NCI-H2081 (cell line): ENCODE results near the gene TNNT3.
A peak's percentile ranks its signal among the peaks of the same experiment; 100 is the strongest.
"Not testable (repeated sequence)": the region's sequence is repeated elsewhere in the genome, so short reads cannot be mapped to it uniquely, and the experiment has no call there.

Experiments
- DNase-seq, 2 experiments: peaks; one replicate each; lab custom pipeline; 2025; lab: John Stamatoyannopoulos, UW

TNNT3 gene

DNA sequence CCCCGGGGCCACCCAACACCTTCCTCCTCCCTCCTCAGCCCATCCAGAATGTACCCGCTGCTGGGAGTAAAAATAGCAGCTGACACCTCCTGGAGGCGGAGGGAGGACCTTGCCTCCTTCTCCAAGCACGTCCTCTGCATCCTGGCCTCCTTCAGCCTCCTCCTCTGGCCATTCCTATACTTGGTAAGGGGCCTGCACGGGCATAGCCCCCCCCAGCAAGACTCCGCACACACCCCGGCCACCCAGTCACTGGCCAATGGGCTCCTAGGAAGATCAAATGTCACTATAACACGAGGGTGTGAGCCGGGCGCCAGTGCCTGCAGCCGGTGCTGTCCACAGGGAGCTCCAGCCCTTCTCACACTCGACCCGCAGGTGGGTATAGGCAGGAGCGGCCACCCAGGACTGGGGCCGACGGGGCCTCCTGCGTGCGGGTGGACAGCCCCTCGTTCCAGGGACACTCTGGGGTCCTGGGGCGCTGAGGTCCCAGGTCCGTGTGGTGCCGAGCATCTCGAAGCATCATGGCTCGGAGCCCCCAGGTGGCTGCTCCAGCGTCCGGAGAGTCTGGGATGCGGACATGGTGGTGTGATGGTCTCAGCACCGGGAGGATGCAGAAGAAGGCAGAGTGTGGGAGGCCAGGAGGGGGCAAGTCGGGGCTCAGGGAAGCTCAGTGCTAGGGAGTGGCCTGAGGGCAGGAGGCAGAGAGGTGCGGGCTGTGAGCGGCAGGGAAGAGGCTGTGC, at the start of gene TNNT3:
Gene TNNT3 (plus strand): TSS at position 313 of the 737 bp plus-strand sequence. CDS start 3,172 bp downstream, outside the sequence.
- no peak for DNase-seq

DNA sequence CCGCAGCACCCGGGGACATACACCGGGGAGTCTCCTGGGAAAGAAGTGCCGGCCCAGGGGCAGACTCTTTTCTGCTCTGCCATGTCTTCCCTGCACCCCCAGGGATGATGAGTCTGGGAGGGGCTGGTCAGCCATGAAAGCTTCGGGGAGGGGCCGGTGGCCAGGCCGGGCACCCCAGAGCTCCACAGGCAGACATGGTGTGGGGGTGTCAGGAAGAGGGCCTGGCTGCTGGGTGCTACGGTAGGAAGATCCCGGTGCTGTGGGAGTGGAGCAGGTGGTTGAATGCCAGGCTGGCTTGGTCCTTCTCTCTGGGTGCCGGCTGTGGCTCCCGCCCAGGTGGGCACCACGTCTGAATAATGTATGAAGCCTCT, 49.2 kb upstream of the TNNT3 start:
- no peak for DNase-seq

DNA sequence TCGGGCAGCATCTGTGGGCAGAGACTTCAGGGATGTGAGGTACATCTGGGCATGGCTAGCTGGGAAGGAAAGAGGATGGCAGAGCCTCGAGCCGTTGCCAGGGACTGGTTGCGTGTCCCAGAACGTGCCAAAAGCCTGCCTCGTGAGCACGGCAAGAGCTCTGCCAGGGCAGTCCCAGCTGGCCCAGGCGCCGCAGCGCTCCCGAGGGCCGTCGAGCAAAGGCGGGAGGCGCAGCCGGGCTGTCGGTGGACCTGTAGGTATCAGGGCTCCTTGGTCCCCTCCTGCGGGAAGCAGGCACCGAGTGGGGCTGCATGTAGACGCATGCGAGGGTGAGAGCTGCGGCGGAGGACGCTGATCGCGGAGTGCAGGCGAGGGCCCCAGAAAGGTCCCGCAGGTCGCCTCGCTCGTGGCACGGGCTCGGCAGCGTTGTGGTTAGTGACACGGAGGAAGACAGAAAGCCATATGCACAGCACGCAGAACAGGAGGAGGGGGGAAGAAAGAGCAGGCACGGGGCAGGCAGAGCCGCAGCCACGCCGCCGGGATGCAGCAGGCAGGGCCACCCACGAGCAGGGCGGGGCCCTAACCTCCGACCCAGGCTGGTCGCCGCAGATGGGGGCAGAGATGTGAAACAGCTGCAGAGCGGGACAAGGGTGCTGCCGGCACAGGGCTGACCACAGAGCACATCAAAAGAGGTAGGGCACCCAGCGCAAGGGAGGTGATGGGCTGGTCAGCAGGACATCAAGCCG, 48.6 kb upstream of the TNNT3 start:
- DNase-seq = no peak

DNA sequence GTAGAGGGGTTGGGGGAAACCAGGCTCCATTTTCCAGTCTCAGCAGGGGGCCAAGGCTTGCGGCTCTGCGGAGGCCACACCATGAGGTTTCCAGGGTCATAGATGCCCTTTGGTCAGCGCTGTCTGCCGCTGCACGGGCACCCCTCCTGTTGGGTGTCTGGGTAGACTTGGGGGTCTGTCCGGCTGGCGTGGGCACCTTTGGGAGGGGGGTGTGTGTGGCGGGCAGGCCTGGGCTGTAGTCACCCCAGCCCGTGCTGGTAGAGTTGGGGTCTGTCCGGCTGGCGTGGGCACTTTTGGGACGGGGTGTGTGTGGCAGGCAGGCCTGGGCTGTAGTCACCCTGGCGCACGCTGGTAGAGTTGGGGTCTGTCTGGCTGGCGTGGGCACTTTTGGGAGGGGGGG, 48.0 kb upstream of the TNNT3 start:
- DNase-seq = no peak

DNA sequence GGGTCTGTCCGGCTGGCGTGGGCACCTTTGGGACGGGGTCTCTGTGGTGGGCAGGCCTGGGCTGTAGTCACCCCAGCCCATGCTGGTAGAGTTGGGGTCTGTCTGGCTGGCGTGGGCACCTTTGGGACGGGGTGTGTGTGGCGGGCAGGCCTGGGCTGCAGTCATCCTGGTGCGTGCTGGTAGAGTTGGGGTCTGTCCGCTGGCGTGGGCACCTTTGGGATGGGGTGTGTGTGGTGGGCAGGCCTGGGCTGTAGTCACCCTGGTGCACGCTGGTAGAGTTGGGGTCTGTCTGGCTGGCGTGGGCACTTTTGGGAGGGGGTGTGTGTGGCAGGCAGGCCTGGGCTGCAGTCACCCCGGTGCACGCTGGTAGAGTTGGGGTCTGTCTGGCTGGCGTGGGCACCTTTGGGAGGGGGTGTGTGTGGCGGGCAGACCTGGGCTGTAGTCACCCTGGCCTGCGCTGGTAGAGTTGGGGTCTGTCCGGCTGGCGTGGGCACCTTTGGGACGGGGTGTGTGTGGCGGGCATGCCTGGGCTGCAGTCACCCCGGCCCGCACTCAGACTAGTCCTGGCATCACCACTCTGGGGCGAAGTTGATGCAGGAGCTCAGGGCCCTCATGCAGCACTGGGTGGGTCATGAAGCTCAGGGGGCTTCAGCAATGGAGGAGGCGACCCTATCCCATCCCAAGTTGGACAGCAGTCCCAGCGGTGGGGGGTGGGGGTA, 47.1 kb upstream of the TNNT3 start:
- no peak for DNase-seq

DNA sequence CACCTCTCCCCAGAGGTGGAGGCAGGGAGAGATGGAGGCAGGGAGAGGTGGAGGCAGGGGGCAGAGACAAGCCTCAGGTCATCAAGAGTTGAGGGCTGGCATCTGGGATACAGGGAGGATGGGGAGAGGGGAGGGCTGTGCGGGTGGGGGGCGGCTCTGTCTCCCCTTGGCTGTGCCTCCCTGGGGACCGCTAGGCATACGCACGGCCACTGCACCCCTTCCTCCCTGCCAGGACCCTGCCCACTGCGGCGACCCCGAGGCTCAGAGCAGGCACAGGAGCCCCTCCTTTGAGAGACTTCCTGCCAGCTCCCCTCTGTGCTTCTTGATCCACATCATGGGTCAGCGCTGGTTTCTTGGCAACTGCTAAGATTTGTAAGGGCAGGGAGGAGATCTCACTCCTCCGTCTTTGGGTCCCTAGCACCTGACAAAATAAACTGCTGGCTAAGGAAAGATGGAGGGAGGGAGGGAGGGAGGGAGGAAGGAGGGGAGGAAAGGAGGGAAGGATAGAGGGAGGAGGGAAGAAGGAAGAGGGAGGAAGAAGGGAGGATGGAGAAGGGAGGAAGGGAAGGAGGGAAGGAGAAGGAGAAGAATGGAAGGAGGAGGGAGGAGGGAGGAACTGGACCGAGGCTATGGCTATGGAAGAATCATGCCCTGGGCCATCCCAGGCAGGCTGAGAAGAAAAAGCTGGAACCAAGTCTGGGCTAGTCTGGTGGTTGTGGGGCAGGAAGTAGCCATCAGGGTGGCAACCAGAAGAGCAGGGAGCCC, 46.3 kb upstream of the TNNT3 start:
- DNase-seq = no peak

DNA sequence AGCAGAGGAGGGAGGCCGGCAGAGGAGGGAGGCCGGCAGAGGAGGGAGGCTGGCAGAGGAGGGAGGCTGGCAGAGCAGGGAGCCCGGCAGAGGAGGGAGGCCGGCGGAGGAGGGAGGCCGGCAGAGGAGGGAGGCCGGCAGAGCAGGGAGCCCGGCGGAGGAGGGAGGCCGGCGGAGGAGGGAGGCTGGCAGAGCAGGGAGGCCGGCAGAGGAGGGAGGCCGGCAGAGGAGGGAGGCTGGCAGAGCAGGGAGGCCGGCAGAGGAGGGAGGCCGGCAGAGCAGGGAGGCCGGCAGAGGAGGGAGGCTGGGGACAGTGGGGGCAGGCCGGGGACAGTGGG, 45.7 kb upstream of the TNNT3 start:
- DNase-seq = not testable (repeated sequence)

DNA sequence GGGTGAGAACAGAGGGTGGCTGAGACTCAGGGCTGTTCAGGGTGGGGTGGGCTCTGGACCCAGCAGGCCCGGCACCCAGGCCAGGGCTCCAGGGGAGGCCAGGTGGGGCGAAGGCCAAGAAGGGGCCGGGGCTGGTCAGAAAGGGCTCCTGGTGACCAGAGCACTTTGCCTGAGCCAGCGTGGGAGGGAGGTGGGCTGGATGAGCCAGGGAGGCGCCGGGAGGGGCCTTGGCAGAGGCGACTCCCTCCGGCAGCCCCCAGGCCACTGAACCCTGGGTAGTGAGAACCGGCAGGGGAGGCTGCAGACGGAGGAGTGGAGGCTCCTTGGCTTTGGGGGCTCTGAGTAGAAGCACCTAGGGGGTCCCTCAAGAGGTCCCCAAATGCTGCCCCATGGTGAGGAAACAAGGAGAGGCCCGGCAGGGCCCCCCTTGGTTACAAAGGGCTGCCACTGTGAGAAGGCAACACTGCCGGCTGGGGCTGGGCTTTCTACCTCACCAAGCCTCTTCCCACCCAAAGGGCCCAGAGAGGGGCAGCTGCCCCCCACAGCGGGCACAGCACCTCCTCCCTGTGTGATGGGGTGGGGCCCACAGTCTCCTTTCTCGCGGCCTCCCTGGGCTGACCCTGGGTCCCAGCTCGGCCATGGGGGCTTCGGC, 44.9 kb upstream of the TNNT3 start:
- DNase-seq = not testable (repeated sequence)

DNA sequence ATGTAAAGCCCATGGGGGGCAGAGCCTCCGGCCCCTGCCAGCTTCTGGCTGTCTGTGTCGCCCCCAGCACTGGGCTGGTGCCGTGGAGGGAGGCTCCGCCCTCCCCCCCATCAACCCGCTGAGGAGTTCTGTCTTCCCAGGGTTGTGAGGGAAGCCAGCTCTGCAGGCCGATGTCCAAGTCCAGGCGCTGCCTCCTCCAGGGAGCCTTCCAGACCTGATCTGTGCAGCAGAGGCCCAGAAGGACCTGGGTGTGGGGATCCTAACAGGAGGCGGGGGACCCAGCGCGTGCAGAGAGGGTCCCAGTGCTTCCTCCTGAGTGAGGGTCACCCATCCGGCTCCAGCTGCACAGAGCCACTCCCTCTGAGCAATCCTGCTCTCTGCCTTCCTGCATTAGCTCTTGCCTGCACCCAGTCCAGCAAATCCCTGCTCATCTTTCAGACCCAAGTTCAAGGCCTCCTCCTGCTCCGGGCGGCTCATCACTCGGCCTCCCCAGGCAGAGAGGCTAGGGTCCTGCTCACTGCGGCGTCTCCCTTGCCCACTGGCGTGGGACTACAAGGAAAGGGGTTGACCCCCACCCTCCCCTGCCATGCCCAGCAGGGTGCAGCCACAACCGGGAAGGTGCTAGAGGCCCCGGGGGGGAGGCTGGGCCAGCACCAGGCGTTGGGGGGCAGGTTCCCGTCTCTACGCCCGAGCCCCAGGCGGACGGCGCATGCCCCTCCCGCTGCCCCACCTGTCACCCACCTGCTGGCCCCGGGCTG, 44.2 kb upstream of the TNNT3 start:
- DNase-seq = peak in 1 of 2 experiments; percentile 67

DNA sequence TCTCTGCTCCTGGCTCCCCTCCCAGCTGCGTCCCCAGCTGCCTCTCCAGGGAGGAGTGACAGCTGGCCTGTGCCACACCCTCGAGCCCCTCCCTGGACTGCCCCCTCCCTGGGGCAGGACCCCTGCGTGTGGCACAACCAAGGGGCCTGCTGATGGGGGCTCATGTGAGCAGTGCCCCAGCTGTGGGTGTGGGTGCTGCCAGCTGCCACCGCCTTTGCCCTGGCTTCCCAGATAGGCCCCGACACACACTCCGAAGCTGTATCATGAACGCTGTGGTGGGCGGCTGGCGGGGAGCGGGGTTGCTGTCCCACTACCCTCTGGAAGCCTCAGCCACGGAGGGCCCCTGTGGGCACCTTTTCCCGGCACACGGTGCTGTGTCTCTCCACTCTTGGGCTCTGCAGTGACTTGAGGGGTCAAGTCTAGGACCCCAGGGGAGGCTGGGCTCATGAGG, 43.6 kb upstream of the TNNT3 start:
- not testable (repeated sequence) for DNase-seq

DNA sequence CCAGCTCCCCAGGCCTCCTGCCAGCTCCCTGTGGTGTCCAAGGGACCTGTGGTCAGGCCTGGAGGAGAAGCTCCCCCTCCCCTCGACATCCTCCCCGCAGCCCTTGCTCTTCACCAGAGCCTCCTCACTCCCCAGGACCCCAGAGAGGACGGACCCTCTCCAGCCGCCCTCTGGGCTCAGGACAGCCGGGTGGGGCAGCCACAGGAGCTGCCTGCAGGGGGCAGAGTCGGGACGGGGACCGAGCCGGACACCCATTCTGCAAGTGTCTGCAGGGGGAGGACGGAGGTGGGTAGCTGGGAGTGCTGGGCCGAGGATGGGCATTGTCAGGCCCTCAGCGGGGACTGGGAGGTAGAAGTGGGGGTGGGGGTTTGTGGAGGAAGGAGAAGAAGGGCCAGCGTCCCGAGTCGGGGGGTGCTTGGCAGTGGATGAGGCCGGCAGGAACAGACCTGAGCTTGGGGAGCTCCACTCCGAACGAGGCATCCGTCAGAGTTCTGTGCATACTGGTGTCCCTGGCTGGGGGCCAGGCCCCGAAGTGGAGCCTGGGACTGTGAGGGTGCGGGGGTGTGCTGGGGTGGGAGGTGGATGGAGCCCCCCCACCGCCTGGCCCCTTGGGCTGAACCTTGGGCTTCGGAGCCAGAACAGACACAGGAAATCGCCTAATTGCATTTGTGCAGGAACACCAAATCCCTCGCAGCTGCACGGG, 43.0 kb upstream of the TNNT3 start:
- DNase-seq = peak in 1 of 2 experiments; percentile 42

DNA sequence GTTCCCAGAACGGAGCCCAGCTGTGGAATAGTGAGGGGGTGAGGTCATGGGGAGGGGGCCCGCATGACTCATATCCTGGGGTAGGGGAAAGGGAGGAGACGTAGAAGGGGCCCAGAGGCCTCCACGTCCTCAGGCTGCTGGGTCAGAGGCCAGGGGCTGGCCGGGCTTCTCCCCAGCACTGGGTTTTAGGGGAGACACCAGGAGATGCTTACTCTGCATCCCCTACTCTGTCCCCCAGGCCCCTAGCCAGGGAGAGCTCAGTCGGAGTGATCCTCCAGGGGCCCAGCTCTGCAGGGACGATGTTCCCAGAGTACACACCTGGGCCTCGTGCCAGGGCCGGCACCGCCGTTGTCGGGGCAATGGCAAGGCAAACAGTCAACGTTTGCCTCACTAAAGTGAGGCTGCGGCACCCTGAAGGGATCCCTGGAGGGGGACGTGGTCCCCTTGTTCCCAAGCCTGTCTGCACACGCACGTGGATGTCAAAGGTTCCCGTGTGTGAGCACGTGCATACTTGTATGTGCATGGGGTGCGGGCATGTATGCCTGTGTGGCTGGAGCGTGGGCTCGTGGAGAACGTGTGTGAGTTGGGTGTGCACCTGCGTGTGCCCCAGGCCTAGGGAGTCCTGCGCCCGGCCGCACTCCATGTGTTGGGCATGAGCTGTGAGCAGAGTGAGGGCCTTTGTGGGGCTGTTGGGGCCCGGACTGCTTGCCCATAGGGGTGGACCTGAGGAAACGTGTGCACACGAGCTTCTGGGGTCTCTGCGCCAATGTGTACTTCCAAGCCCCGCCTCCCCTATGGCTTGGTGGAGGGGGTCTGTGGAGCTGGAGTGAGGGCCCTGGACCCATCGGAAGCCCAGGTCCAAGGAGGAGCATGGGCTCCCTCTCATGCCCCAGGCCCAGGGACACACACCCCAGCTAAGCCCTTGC, 42.0 kb upstream of the TNNT3 start:
- peak; percentile 31 to 75 for DNase-seq

DNA sequence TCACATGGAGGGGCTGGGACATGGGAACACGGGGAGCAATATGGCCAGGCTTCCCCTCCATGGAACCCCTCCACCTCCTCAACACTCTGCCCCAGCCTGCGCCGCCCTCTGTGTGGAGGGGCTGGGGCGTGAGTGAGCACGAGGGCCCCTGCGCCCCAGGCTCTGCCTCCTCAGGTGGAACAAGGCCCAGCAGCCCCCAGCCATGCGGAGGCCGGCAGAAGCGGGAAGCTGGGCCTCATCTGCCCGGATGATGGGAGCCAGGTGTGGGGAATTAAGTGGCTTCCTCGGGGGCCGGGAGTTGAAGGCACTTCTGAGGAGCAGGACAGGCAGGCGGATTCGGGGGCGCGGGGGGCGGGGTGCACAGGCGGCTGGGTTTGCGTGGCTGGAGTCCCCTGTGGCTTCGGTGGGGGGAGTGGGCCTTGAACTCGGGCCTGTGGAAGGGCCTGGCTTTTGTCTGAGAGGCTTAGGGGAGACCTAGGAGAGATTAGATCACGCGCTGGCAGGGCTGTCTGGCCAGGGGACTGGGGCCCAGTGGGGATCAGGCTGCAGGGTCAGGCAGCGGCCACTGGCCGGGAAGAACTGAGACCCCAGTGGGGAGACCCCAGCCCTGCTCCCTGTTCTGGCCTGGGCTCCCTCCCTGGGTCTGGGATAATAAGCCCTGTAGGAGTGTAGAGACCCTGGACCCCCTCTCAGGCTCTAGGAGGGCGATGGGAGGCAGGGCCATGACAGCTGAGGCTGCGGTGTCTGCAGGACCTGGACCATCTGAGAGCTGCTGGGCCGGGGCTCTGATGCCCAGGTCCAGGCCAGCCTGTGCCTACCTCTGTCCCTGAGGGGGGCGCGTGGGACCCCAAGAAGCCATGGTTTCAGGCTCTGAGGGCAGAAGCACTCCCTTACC, 41.1 kb upstream of the TNNT3 start:
- DNase-seq = no peak

DNA sequence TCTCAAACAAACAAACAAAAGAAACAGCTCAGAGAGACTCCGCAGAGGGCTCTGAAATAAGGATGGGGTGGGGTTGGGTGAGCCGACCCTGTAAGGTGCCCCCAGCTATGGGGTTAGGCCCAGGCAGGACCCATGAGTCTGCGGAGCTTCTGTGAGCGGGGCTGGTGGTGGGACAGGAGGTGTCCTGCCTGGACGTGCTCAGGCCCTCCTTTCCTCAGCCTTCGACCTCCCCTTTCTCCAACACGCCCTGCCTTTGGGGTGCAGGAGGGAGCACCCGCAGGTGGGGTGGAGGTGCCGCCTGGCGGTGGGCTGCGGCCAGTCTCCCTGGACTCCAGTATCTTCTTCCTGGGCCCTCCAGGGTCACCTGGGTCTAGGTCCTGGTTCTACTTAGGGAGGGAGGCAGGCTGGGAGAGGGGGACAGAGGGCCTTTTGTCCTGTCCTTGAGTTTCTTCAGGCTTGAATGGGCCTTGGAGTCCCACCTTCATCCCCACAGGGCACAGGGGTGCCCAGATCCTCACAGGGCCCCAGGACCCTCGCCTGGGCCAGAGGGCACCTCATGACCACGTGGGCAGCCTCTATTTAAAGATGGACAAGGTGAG, 40.1 kb upstream of the TNNT3 start:
- no peak for DNase-seq

DNA sequence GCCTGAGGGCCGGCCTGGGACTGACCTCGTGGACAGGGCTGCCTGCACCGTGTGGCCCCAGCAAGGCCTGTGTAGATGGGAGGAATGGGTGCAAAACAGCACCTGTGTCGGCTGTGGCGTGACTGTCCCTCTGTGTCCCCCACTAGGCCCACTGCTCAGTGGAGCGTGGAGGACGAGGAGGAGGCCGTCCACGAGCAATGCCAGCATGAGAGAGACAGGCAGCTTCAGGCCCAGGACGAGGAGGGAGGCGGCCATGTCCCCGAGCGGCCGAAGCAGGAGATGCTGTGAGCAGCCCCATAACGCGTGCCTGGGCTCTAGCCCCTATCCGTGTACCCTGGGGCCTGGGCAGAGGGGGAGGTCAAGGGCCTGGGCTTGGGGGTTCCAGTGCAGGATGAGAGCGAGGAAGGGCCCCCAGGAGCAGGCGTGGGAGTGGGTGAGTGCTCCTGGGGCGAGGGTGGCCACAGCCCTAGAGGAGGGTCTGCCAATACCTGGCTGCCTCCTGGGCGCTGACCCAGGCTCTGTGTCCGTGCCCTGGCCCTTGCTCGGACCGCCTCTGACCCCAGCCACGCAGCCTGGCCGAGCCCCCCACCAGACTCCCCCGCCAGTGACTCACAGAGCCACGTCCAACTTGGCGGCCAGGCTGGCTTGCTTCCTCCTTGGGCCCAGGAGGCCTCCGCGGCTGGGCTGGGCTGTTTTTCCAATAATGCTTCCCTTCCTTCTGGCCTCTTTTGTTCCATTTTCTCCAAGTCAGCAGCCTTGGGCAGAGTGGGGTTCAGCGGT, 39.4 kb upstream of the TNNT3 start:
- no peak for DNase-seq

DNA sequence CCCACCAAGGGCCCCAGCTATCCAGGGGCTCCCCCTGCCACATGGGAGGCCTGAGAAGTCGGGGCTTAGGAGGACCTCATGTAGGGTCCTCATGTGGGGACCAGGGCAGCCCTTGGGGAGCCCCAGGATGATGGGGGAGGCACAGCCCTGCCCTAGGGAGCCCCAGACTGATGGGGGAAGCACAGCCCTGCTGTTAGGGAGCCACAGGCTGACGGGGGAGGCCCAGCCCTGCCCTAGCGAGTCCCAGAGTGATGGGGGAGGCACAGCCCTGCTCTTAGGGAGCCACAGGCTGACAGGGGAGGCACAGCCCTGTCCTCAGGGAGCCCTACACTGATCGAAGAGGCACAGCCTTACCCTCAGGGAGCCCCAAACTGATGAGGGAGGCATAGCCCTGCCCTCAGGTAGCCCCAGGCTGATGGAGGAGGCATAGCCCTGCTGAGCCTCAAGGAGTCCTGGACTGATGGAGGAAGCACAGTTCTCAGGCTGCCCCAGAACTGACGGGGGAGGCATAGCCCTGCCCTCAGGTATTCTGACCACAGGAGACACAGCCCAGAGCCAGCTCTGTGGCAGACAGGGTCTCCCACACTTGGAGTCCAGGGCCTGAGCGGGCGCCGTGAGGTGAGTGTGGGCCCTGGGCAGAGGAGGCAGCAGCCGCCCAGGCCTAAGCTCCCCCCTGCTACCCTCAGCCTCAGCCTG, 38.6 kb upstream of the TNNT3 start:
- no peak for DNase-seq
